Calu3 (cell line): ENCODE results near the gene GDNF. TPM values are rescaled to one million over a fixed set of nuclear protein-coding genes. Genes with fewer than 3 reads are reported as not detected.

Experiments
- BruUV-seq: library from RNA; stranded (reverse); fragments of 400-500 nt; replicated peaks from 2 replicates; lab custom pipeline; 2021; lab: Mats Ljungman, UMichigan
- CTCF ChIA-PET: fragments of 300-600 bp; sonication (Branson Sonifier 250); formaldehyde crosslinking; loops from one replicate; lab custom pipeline; 2022; ENCODE audit warnings: antibody characterized with exemption; lab: Charles Lee
- DNase-seq: peaks from one replicate; pipeline ENCODE4 v3.0.0; 2022
- H3K27ac Mint-ChIP-seq: one replicate; pipeline ENCODE4 v1.8.0; 2022; ENCODE audit warnings: mixed read lengths; ENCODE audit not compliant: unreplicated experiment
- H3K27me3 Mint-ChIP-seq: one replicate; pipeline ENCODE4 v1.8.0; 2022; ENCODE audit warnings: mixed read lengths; ENCODE audit not compliant: unreplicated experiment
- H3K36me3 Mint-ChIP-seq: one replicate; pipeline ENCODE4 v1.8.0; 2022; ENCODE audit warnings: mild to moderate bottlenecking, moderate library complexity, mixed read lengths; ENCODE audit not compliant: insufficient read depth, unreplicated experiment
- H3K4me1 Mint-ChIP-seq: one replicate; pipeline ENCODE4 v1.8.0; 2022; ENCODE audit warnings: mild to moderate bottlenecking, low read depth, mixed read lengths; ENCODE audit not compliant: unreplicated experiment
- H3K4me3 Mint-ChIP-seq: one replicate; pipeline ENCODE4 v1.8.0; 2022; ENCODE audit warnings: mild to moderate bottlenecking, low read depth, moderate library complexity, mixed read lengths; ENCODE audit not compliant: unreplicated experiment
- H3K9me3 Mint-ChIP-seq: one replicate; pipeline ENCODE4 v1.8.0; 2022; ENCODE audit warnings: low read depth, mixed read lengths; ENCODE audit not compliant: unreplicated experiment
- intact Hi-C: fragments of 100-400 bp; cut with micrococcal nuclease; formaldehyde crosslinking; loops from one replicate; pipeline ENCODE4 v1.10.0; 2022; ENCODE audit not compliant: unreplicated experiment
- total RNA-seq: library from RNA; stranded (reverse); gene quantifications from 2 replicates; pipeline ENCODE4 v1.2.3, GENCODE V29; 2022
- TF ChIP-seq, protein P1 (sequence below): fragments of 200-600 bp; IDR thresholded peaks from one replicate; pipeline ENCODE4 v1.8.0; 2022; ENCODE audit warnings: antibody characterized with exemption; ENCODE audit not compliant: unreplicated experiment

Gene GDNF
- total RNA-seq, 1 experiment from 2014 or later = not detected

DNA sequence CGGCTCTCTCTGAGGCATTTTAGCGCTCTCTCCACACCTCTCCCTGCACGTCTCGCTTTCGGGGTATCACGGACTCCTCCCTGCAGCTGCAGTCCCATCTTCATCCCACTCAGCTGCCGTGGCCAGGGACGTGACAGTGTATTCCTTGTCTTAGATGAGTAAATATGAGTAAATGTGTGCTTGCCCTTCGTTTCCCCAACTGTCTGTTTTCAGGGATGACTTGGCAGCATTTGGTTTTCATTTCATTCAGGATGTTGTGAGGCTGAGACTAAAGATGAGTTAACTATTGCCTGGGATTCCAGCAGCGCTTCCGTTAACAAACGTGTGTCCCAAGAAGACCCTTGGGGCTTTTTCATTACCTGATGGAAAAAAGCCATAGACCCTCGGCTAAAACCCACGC is 29.5 kb downstream of the GDNF start:
- H3K27ac Mint-ChIP-seq = no peak overlapping the region
- CTCF ChIA-PET = no interaction called here
- no TSS peak for BruUV-seq
- H3K27me3 Mint-ChIP-seq = peaks cover 57% of the 10 kb centered on the region
- no peaks in the 10 kb centered on the region for H3K9me3 Mint-ChIP-seq
- no peaks in the 10 kb centered on the region for H3K36me3 Mint-ChIP-seq
- TF ChIP-seq, protein P1, sequence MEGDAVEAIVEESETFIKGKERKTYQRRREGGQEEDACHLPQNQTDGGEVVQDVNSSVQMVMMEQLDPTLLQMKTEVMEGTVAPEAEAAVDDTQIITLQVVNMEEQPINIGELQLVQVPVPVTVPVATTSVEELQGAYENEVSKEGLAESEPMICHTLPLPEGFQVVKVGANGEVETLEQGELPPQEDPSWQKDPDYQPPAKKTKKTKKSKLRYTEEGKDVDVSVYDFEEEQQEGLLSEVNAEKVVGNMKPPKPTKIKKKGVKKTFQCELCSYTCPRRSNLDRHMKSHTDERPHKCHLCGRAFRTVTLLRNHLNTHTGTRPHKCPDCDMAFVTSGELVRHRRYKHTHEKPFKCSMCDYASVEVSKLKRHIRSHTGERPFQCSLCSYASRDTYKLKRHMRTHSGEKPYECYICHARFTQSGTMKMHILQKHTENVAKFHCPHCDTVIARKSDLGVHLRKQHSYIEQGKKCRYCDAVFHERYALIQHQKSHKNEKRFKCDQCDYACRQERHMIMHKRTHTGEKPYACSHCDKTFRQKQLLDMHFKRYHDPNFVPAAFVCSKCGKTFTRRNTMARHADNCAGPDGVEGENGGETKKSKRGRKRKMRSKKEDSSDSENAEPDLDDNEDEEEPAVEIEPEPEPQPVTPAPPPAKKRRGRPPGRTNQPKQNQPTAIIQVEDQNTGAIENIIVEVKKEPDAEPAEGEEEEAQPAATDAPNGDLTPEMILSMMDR = no peak
- H3K4me3 Mint-ChIP-seq = no peak overlapping the region
- no peaks in the 10 kb centered on the region for H3K4me1 Mint-ChIP-seq
- intact Hi-C loops = no loop called here
- no peak for DNase-seq

DNA sequence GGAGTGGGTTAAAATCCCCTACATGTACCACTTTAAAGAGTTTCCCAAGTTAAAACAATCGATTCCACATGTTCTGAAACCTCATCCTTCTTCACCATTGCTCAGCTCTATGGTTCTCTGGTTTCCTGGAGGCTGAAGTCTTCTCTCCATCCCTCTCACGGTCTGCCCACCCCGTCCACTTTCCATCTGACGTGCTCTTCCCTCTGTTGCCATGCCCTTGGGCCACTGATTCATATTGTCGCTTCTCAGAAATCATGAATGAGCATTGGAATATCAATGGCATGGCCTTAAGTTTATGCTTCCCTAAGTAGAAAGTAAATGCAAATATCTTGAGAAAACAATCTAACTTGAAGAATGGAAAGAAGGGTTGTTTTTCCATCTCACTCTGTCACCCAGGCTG is 30.9 kb downstream of the GDNF start:
- no peaks in the 10 kb centered on the region for H3K9me3 Mint-ChIP-seq
- CTCF ChIA-PET = no interaction called here

DNA sequence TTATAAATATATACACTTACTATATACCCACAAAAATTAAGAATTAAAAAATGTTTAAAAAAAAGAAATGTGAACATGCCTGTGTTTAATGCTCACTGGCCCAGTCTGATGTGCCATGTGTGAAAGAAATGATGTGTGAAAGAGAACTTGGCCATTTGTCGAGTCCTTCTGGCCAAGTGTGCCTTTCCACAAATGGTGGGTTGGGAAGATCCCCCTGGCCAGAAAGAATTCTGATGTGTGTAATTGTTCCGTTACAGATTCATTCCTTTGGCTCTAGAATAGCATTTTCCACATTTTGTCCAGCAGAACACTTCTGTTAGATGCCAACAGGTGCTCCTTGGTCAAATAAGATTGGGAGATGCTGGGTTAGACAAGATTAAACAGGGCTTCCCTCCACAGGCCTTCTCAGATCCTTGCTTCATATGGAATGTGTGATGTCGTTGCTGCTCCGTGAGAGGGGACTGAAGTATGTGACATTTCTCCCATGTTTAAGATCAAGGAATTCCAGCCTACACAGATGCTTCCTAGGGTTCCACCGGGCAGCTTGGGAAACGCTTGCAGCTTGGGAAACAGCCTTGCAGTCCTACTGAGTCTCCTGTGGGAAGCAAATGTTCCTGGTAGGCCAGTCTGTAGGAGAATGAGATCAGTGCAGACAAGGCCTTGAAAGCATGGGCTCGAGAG is 32.1 kb downstream of the GDNF start:
- CTCF ChIA-PET = no interaction called here
- no peaks in the 10 kb centered on the region for H3K36me3 Mint-ChIP-seq
- H3K4me3 Mint-ChIP-seq = no peak overlapping the region
- BruUV-seq = no TSS peak
- intact Hi-C loops = no loop called here
- peaks cover 81% of the 10 kb centered on the region for H3K27me3 Mint-ChIP-seq
- no peak overlapping the region for H3K27ac Mint-ChIP-seq
- TF ChIP-seq, protein P1 = no peak
- DNase-seq = no peak
- H3K4me1 Mint-ChIP-seq = no peaks in the 10 kb centered on the region
- no peaks in the 10 kb centered on the region for H3K9me3 Mint-ChIP-seq

More for the DNA sequence above, 30.9 kb downstream of the GDNF start:
- no peak for DNase-seq
- no peak overlapping the region for H3K27ac Mint-ChIP-seq
- intact Hi-C loops = no loop called here
- H3K4me3 Mint-ChIP-seq = no peak overlapping the region
- no peaks in the 10 kb centered on the region for H3K4me1 Mint-ChIP-seq
- TF ChIP-seq, protein P1 = no peak
- no TSS peak for BruUV-seq
- H3K36me3 Mint-ChIP-seq = no peaks in the 10 kb centered on the region
- H3K27me3 Mint-ChIP-seq = peaks cover 69% of the 10 kb centered on the region

DNA sequence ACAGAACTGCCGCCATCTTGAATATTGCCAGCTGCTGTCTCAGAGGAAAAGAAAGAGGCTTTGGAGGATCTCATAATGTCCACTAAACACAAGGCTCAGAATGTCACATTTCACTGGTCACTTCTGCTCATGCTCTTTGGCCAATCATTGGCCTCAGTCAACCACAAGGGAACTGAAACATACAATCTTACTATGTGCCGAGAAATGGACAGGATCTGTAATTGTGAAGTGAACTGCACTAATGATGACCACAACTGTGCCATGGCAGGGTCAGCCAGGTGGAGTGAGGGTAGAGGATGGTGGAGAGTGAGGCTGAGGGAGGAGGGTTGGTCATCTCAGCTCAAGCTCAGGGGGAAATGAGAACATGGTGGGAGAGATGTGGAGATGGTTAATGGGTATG is 32.8 kb downstream of the GDNF start:
- H3K4me3 Mint-ChIP-seq = no peak overlapping the region
- BruUV-seq = no TSS peak
- H3K4me1 Mint-ChIP-seq = no peaks in the 10 kb centered on the region
- no peak overlapping the region for H3K27ac Mint-ChIP-seq
- CTCF ChIA-PET = interaction anchor here (0.6 kb wide), 1 partner anchor 610 kb away, joined by 3 read pairs; no protein-coding TSS in a partner anchor
- peaks cover 89% of the 10 kb centered on the region for H3K27me3 Mint-ChIP-seq
- intact Hi-C loops = no loop called here
- DNase-seq = no peak
- TF ChIP-seq, protein P1 = no peak
- H3K36me3 Mint-ChIP-seq = no peaks in the 10 kb centered on the region
- no peaks in the 10 kb centered on the region for H3K9me3 Mint-ChIP-seq
